ENCODE data around the gene RGR. TPM values are rescaled to one million over a fixed set of nuclear protein-coding genes. Genes with fewer than 3 reads are reported as not detected.

Gene RGR
- total RNA-seq, 1 donor from 2014 or later, result not detected

- no peak overlapping the region for H3K4me3 ChIP-seq (ENCODE audit: low read depth, low read length)
- DNase-seq (ENCODE audit: low read depth) (no peak), FAIRE-seq (no peak)
- no peaks in the 10 kb centered on the region for H3K27me3 ChIP-seq (ENCODE audit: control insufficient read depth, insufficient read depth, low read length)
- no peaks in the 10 kb centered on the region for H3K36me3 ChIP-seq (ENCODE audit: control insufficient read depth, insufficient read depth, low read length)
- no peak for TF ChIP-seq CTCF (IDR thresholded peaks at IDR 0.05; ENCODE audit: insufficient read depth, low read length, severe bottlenecking)
Observed at GRCh38 chr10:84294766-84295447, 50.1 kb downstream of the RGR start.

GRCh38 chr10:84296091-84296981, 51.5 kb downstream of the RGR start:
- TF ChIP-seq CTCF (IDR thresholded peaks at IDR 0.05; ENCODE audit: insufficient read depth, low read length, severe bottlenecking), result no peak
- no peaks in the 10 kb centered on the region for H3K36me3 ChIP-seq (ENCODE audit: control insufficient read depth, insufficient read depth, low read length)
- no peak overlapping the region for H3K4me3 ChIP-seq (ENCODE audit: low read depth, low read length)
- no peaks in the 10 kb centered on the region for H3K27me3 ChIP-seq (ENCODE audit: control insufficient read depth, insufficient read depth, low read length)
- no peak for DNase-seq (ENCODE audit: low read depth)
- FAIRE-seq, result no peak

GRCh38 chr10:84298057-84298456, 53.2 kb downstream of the RGR start:
- Histone ChIP-seq H3K36me3 (ENCODE audit: control insufficient read depth, insufficient read depth, low read length) (no peaks in the 10 kb centered on the region), H3K4me3 (ENCODE audit: low read depth, low read length) (no peak overlapping the region), H3K27me3 (ENCODE audit: control insufficient read depth, insufficient read depth, low read length) (no peaks in the 10 kb centered on the region)
- TF ChIP-seq CTCF (IDR thresholded peaks at IDR 0.05; ENCODE audit: insufficient read depth, low read length, severe bottlenecking), result no peak
- no peak for DNase-seq (ENCODE audit: low read depth)
- peak; percentile 23 for FAIRE-seq

- Histone ChIP-seq H3K36me3 (ENCODE audit: control insufficient read depth, insufficient read depth, low read length) (no peaks in the 10 kb centered on the region), H3K4me3 (ENCODE audit: low read depth, low read length) (no peak overlapping the region), H3K27me3 (ENCODE audit: control insufficient read depth, insufficient read depth, low read length) (no peaks in the 10 kb centered on the region)
- DNase-seq (ENCODE audit: low read depth) (no peak), FAIRE-seq (no peak)
- TF ChIP-seq CTCF (IDR thresholded peaks at IDR 0.05; ENCODE audit: insufficient read depth, low read length, severe bottlenecking), result no peak
Observed at GRCh38 chr10:84302223-84302622, 57.4 kb downstream of the RGR start.

GRCh38 chr10:84306751-84307384, 62.0 kb downstream of the RGR start:
- Histone ChIP-seq H3K36me3 (ENCODE audit: control insufficient read depth, insufficient read depth, low read length) (no peaks in the 10 kb centered on the region), H3K4me3 (ENCODE audit: low read depth, low read length) (no peak overlapping the region), H3K27me3 (ENCODE audit: control insufficient read depth, insufficient read depth, low read length) (no peaks in the 10 kb centered on the region)
- TF ChIP-seq CTCF (IDR thresholded peaks at IDR 0.05; ENCODE audit: insufficient read depth, low read length, severe bottlenecking), result no peak
- no peak for FAIRE-seq
- DNase-seq (ENCODE audit: low read depth), result no peak

Measured in bronchial epithelial cell (primary cell).